ENCODE results near the gene RPP40.

DNA sequence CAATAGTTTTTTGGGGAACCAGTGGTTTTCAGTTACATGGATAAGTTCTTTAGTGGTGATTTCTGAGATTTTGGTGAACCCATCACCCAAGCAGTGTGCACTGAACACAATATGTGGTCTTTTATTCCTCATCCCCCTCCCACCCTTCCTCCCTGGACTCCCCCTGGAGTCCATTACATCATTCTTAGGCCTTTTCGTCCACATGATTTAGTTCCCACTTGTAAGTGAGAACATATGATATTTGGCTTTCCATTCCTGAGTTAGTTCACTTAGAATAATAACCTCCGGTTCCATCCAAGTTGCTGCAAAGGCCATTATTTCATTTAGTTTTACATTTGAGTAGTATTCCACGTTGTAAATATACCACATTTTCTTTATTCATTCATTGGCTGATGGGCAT, 28.3 kb downstream of the RPP40 start:
- TF ChIP-seq RAD21 (IDR thresholded peaks at IDR 0.05; ENCODE audit: low read depth) (no peak), ZBTB7A (IDR thresholded peaks at IDR 0.05; ENCODE audit: low read depth) (no peak)
- TF ChIP-seq, protein P1, sequence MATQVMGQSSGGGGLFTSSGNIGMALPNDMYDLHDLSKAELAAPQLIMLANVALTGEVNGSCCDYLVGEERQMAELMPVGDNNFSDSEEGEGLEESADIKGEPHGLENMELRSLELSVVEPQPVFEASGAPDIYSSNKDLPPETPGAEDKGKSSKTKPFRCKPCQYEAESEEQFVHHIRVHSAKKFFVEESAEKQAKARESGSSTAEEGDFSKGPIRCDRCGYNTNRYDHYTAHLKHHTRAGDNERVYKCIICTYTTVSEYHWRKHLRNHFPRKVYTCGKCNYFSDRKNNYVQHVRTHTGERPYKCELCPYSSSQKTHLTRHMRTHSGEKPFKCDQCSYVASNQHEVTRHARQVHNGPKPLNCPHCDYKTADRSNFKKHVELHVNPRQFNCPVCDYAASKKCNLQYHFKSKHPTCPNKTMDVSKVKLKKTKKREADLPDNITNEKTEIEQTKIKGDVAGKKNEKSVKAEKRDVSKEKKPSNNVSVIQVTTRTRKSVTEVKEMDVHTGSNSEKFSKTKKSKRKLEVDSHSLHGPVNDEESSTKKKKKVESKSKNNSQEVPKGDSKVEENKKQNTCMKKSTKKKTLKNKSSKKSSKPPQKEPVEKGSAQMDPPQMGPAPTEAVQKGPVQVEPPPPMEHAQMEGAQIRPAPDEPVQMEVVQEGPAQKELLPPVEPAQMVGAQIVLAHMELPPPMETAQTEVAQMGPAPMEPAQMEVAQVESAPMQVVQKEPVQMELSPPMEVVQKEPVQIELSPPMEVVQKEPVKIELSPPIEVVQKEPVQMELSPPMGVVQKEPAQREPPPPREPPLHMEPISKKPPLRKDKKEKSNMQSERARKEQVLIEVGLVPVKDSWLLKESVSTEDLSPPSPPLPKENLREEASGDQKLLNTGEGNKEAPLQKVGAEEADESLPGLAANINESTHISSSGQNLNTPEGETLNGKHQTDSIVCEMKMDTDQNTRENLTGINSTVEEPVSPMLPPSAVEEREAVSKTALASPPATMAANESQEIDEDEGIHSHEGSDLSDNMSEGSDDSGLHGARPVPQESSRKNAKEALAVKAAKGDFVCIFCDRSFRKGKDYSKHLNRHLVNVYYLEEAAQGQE (IDR thresholded peaks at IDR 0.05; ENCODE audit: low read depth): no peak
- TF ChIP-seq, protein P2, sequence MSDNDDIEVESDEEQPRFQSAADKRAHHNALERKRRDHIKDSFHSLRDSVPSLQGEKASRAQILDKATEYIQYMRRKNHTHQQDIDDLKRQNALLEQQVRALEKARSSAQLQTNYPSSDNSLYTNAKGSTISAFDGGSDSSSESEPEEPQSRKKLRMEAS (IDR thresholded peaks at IDR 0.05): no peak

All from Ishikawa (cell line).